Measurements from ENCODE around the gene SPDYE5. TPM values are rescaled to one million over a fixed set of nuclear protein-coding genes. Genes with fewer than 3 reads are reported as not detected.
"Not testable (repeated sequence)": the region's sequence is repeated elsewhere in the genome, so short reads cannot be mapped to it uniquely, and the experiment has no call there.

The SPDYE5 gene
- total and polyA plus RNA-seq, 9 of the 15 experiments (the other 6 are each of a cell fraction or from before 2014, with no cell fraction given): 0.07 to 0.28 (median 0.13) TPM; not detected in 6

- not testable (repeated sequence) for TF ChIP-seq ATF1 (CRISPR knock-in tag; IDR thresholded peaks at IDR 0.05)
- TF ChIP-seq ATF1 (tag; IDR thresholded peaks at IDR 0.05): peak; percentile 52
- peak; percentile 65 for TF ChIP-seq BHLHE40 (IDR thresholded peaks at IDR 0.05; ENCODE audit: low read length)
- TF ChIP-seq ZNF143 (CRISPR knock-in tag; IDR thresholded peaks at IDR 0.05): peak; percentile 83
Measured at GRCh38 chr7:75485979-75486643, 6.0 kb upstream of the SPDYE5 start, which contains the start of gene POM121C (continued).

GRCh38 chr7:75509033-75509432, 16.9 kb downstream of the SPDYE5 start:
- H3K4me1 ChIP-seq (replicated peaks in 1 of 2; ENCODE audit: control insufficient read depth in 2 of 2, insufficient read depth in 2 of 2, low read length in 2 of 2); ATAC-seq; intact Hi-C loops (cut with micrococcal nuclease); H3K4me3 ChIP-seq; H3K9me1 ChIP-seq (ENCODE audit: control insufficient read depth, insufficient read depth, low read length); H4K20me1 ChIP-seq (replicated peaks; ENCODE audit: control insufficient read depth, insufficient read depth, low read length); H2AFZ ChIP-seq (ENCODE audit: low read depth, low read length); H3K4me2 ChIP-seq (ENCODE audit: insufficient read depth, low read length); H3K27ac ChIP-seq (ENCODE audit: extremely low read depth, low read depth, low read length); DNase-seq (ENCODE audit: extremely low read depth in 1 of 4, low spot score in 3 of 4); H3K9ac ChIP-seq (ENCODE audit: insufficient read depth in 1 of 2, low read depth in 2 of 2, low read length in 2 of 2); CTCF ChIA-PET (ENCODE audit: low intra/inter-chr PET ratio); H3K79me2 ChIP-seq (ENCODE audit: control insufficient read depth, insufficient read depth, low read length); H3K9me3 ChIP-seq (replicated peaks; ENCODE audit: control insufficient read depth, insufficient read depth, low read depth, low read length); POLR2A ChIA-PET; H3K36me3 ChIP-seq (ENCODE audit: control insufficient read depth, insufficient read depth, low read length); BruUV-seq (replicated peaks); FAIRE-seq; H3K27me3 ChIP-seq (ENCODE audit: control insufficient read depth in 2 of 2, insufficient read depth in 2 of 2, low read length in 2 of 2): not testable (repeated sequence)
- 100% methylated on average over 1 of the region's 4 CpGs for WGBS (ENCODE audit: insufficient coverage, low coverage, missing lambda C conversion rate)
- in situ Hi-C loops (cut with MboI): loop anchor here (5.0 kb wide), 1 partner anchor 1018 kb away; no protein-coding TSS in a partner anchor

GRCh38 chr7:75518842-75519241, 26.7 kb downstream of the SPDYE5 start:
- ATAC-seq; H3K4me3 ChIP-seq; intact Hi-C loops (cut with micrococcal nuclease); H3K9me1 ChIP-seq (ENCODE audit: control insufficient read depth, insufficient read depth, low read length); DNase-seq (ENCODE audit: extremely low read depth in 1 of 4, low spot score in 3 of 4); H3K27me3 ChIP-seq (ENCODE audit: control insufficient read depth in 2 of 2, insufficient read depth in 2 of 2, low read length in 2 of 2); H3K4me2 ChIP-seq (ENCODE audit: insufficient read depth, low read length); H4K20me1 ChIP-seq (replicated peaks; ENCODE audit: control insufficient read depth, insufficient read depth, low read length); H3K27ac ChIP-seq (ENCODE audit: extremely low read depth, low read depth, low read length); in situ Hi-C loops (cut with MboI); FAIRE-seq; POLR2A ChIA-PET; H3K9ac ChIP-seq (ENCODE audit: insufficient read depth in 1 of 2, low read depth in 2 of 2, low read length in 2 of 2); H3K9me3 ChIP-seq (replicated peaks; ENCODE audit: control insufficient read depth, insufficient read depth, low read depth, low read length); BruUV-seq (replicated peaks); H2AFZ ChIP-seq (ENCODE audit: low read depth, low read length); H3K4me1 ChIP-seq (replicated peaks in 1 of 2; ENCODE audit: control insufficient read depth in 2 of 2, insufficient read depth in 2 of 2, low read length in 2 of 2); CTCF ChIA-PET (ENCODE audit: low intra/inter-chr PET ratio): not testable (repeated sequence)
- Histone ChIP-seq H3K36me3 (ENCODE audit: control insufficient read depth, insufficient read depth, low read length) (peaks cover 41% of the 10 kb centered on the region), H3K79me2 (ENCODE audit: control insufficient read depth, insufficient read depth, low read length) (peaks cover 32% of the 10 kb centered on the region)
- WGBS (ENCODE audit: insufficient coverage, low coverage, missing lambda C conversion rate): 94% methylated on average over 2 of the region's 2 CpGs

All from K562 (cell line).